Parathyroid adenoma (tissue), 2 donors: Measurements from ENCODE around the gene INPP5A.
"Not testable (repeated sequence)": the region's sequence is repeated elsewhere in the genome, so short reads cannot be mapped to it uniquely, and the experiment has no call there.

Source experiments
- H2AFZ ChIP-seq: fragments of 300-600 bp; sonication (generic); one replicate; pipeline ENCODE4 v1.7.0; 2017; ENCODE audit warnings: antibody characterized with exemption, mild to moderate bottlenecking
- H3K27ac ChIP-seq: fragments of 300-600 bp; sonication (generic); one replicate; pipeline ENCODE4 v1.7.0; 2017
- H3K27me3 ChIP-seq: fragments of 300-600 bp; sonication (generic); one replicate; pipeline ENCODE4 v1.7.0; 2017; ENCODE audit warnings: low read length; ENCODE audit not compliant: control insufficient read depth, insufficient read depth
- H3K36me3 ChIP-seq: fragments of 300-600 bp; sonication (generic); one replicate; pipeline ENCODE4 v1.7.0; 2017; ENCODE audit warnings: low read length; ENCODE audit not compliant: control insufficient read depth, insufficient read depth
- H3K4me1 ChIP-seq: fragments of 300-600 bp; sonication (generic); one replicate; pipeline ENCODE4 v1.7.0; 2017; ENCODE audit warnings: control low read depth
- H3K4me2 ChIP-seq: fragments of 300-600 bp; sonication (generic); one replicate; pipeline ENCODE4 v1.7.0; 2017; ENCODE audit warnings: low read length
- H3K4me3 ChIP-seq: fragments of 300-600 bp; sonication (generic); one replicate; pipeline ENCODE4 v1.7.0; 2017; ENCODE audit warnings: low read depth, low read length
- H3K79me2 ChIP-seq: fragments of 300-600 bp; sonication (generic); one replicate; pipeline ENCODE4 v1.7.0; 2017; ENCODE audit warnings: control low read depth
- H3K9ac ChIP-seq: fragments of 300-600 bp; sonication (generic); one replicate; pipeline ENCODE4 v1.7.0; 2017; ENCODE audit warnings: mild to moderate bottlenecking
- H3K9me3 ChIP-seq: fragments of 300-600 bp; sonication (generic); one replicate; pipeline ENCODE4 v1.7.0; 2017; ENCODE audit warnings: low read length; ENCODE audit not compliant: control insufficient read depth
- TF ChIP-seq, protein P1 (sequence below): fragments of 300-600 bp; sonication (generic); IDR thresholded peaks from one replicate; pipeline ENCODE4 v1.7.0; 2017; ENCODE audit warnings: antibody characterized with exemption, mild to moderate bottlenecking
- donor health status: primary hyperparathyroidism.

The INPP5A gene

DNA sequence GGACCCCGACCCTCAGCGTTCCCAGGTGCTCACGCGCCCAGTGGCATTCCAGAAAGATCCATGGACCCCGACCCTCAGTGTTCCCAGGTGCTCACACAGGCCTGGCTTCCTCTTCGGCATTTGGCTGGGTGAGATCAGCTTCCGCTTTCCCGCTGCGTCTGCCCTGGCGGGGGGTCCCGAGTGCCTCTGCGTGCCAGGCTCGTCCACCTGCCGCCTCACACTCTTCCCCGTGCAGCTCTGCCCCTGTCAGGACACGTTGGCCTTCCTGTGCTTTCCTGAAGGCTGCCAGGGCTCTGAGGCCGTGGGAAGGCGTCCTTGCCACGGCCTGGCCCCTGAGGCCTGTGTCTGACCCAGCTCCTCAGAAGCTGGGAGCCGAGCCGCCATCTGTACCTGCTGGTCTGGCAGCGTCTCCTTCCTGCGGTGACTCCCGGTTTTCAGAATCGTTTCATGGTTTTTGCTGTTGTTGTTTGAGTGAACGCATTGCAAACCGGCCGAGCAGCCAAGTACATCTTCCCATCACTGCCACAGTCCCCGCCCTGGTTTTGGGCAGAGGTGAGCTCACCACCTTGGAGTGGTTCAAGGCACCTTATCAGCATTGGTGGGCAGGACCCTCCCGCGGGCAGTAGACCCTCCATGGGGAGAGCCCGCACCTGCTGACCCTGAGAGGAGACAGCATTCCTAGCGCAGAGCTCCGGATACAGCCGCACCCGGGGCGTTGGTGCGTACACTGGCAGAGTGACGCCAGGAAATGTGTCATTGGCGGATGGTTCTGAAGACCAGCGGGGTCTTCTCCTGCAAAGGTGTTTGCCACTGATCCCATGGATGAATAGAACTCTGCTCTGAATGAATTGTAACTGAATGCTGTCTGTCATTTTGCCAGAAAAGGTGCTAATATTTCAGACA is 231.0 kb downstream of the INPP5A start:
- no peaks in the 10 kb centered on the region for H3K79me2 ChIP-seq
- no peak overlapping the region for H3K27ac ChIP-seq
- H3K9me3 ChIP-seq = no peaks in the 10 kb centered on the region
- no peak overlapping the region for H3K4me3 ChIP-seq
- H3K4me2 ChIP-seq = no peak overlapping the region
- H3K9ac ChIP-seq = no peak overlapping the region
- no peaks in the 10 kb centered on the region for H3K27me3 ChIP-seq
- H3K4me1 ChIP-seq = no peaks in the 10 kb centered on the region
- H2AFZ ChIP-seq = no peak overlapping the region
- TF ChIP-seq, protein P1, sequence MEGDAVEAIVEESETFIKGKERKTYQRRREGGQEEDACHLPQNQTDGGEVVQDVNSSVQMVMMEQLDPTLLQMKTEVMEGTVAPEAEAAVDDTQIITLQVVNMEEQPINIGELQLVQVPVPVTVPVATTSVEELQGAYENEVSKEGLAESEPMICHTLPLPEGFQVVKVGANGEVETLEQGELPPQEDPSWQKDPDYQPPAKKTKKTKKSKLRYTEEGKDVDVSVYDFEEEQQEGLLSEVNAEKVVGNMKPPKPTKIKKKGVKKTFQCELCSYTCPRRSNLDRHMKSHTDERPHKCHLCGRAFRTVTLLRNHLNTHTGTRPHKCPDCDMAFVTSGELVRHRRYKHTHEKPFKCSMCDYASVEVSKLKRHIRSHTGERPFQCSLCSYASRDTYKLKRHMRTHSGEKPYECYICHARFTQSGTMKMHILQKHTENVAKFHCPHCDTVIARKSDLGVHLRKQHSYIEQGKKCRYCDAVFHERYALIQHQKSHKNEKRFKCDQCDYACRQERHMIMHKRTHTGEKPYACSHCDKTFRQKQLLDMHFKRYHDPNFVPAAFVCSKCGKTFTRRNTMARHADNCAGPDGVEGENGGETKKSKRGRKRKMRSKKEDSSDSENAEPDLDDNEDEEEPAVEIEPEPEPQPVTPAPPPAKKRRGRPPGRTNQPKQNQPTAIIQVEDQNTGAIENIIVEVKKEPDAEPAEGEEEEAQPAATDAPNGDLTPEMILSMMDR = no peak
- no peaks in the 10 kb centered on the region for H3K36me3 ChIP-seq

DNA sequence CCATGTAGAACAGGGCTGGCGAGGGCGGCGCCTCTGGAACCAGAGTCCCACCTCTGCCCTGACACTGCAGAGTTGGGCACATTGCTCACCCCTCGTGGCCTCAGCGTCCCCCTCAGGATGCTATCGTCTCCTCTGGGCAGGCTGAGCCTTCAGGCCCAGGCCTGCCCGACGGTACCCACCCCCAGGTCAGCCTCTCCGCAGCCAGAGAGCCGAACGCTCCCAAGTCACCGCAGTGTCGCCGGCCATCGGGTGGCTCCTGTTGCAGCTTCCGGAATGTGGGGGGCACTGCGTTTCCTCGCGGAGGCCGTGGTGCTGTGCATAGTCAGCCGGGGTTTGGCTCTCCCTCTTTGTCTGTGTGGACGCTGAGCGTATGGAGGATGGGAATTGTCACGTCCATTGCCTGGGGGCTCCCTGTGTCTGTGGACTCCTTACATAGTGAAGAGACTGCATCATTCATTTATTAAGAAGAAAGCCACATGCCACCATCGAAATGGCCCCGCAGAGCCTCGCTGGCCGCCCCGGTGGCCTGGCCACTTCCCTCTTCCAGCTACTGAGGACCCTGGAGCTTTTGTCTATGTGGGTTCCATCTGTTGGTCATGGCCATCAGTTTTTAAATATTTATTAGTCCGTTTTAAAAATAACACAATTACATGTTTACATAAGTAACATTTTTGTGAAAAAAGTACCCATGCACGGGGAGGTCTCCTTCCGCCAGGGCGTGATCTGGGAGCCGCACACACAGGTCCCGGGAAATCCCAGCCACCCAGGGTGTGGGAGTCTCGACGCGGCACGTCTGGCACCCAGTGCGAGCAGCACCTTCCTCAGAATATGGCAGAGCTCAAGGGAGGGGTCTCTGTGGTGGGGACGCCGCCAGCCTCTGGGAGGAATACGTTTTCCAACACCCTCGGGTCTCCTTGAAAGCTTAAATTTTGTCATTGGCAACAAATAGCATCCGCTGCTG is 232.8 kb downstream of the INPP5A start:
- no peak overlapping the region for H3K9ac ChIP-seq
- H3K4me1 ChIP-seq = no peaks in the 10 kb centered on the region
- TF ChIP-seq, protein P1 = no peak
- no peaks in the 10 kb centered on the region for H3K36me3 ChIP-seq
- H3K27ac ChIP-seq = no peak overlapping the region
- H3K79me2 ChIP-seq = no peaks in the 10 kb centered on the region
- no peaks in the 10 kb centered on the region for H3K9me3 ChIP-seq
- no peaks in the 10 kb centered on the region for H3K27me3 ChIP-seq
- H3K4me3 ChIP-seq = no peak overlapping the region
- H3K4me2 ChIP-seq = no peak overlapping the region
- H2AFZ ChIP-seq = no peak overlapping the region

DNA sequence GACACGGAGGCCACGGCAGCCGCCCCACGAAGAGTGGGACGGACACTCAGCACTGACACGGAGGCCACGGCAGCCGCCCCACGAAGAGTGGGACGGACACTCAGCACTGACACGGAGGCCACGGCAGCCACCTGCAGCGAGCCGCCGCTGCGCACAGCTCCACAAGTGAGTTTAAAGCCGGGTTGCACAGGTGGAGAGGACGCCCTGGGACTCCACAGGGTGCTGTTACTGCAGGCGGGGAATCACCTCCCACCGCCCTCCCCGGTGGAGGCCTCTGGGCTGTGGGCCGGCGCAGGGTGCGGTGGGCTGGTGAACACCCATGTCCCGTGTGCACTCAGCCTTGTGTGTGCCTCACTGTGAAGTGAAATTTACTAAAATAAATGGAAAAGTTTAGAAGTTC is 235.2 kb downstream of the INPP5A start:
- H3K36me3 ChIP-seq, H3K4me2 ChIP-seq, H2AFZ ChIP-seq, H3K9me3 ChIP-seq, H3K27me3 ChIP-seq, H3K9ac ChIP-seq, H3K4me1 ChIP-seq, H3K4me3 ChIP-seq, H3K79me2 ChIP-seq, H3K27ac ChIP-seq: not testable (repeated sequence)

DNA sequence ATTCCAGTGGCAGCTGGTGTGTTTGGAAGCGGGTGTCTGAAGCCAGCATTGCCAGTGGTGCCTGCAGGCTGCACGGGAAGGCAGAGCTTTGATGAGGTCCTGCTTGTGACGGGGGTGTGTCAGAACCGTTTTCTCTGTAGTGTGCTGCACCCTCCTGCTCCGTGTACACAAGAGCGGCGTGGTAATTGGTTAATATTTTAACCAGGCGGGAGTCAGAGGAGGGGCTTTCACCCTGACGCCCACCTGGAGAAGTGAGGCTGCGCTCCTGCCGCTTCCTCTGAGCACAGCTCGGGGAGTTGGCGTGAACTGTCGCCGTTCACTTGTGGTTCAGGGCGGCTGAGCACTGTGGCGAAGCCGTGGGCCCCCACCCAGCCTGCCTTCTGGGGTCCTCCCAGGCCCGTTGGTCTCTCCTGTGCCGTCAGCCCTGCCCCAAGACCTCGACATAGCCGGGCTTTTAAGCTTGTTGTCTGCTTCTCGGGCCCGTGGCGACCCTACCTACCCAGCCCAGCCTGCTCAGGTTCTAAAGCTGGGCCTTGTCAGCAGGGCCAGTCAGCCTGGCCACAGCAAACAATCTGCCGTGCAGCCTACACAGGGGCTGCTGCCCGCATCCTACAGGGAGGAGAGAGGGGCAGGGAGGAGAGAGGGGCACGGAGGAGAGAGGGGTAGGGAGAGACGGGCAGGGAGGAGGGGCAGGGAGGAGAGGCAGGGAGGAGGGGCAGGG is 236.8 kb downstream of the INPP5A start:
- H3K79me2 ChIP-seq = no peaks in the 10 kb centered on the region
- no peak overlapping the region for H3K27ac ChIP-seq
- H3K9me3 ChIP-seq = no peaks in the 10 kb centered on the region
- no peaks in the 10 kb centered on the region for H3K27me3 ChIP-seq
- H3K4me3 ChIP-seq = no peak overlapping the region
- H2AFZ ChIP-seq = no peak overlapping the region
- no peaks in the 10 kb centered on the region for H3K36me3 ChIP-seq
- no peak overlapping the region for H3K4me2 ChIP-seq
- TF ChIP-seq, protein P1 = no peak
- H3K4me1 ChIP-seq = no peaks in the 10 kb centered on the region
- H3K9ac ChIP-seq = no peak overlapping the region
